Activated naive CD8-positive, alpha-beta T cell treated with anti-CD3 and anti-CD28 coated beads for 36 hours (primary cell): ENCODE data around the gene MPRIP. TPM values are rescaled to one million over a fixed set of nuclear protein-coding genes. Genes with fewer than 3 reads are reported as not detected.
A peak's percentile ranks its signal among the peaks of the same experiment; 100 is the strongest.
"Not testable (repeated sequence)": the region's sequence is repeated elsewhere in the genome, so short reads cannot be mapped to it uniquely, and the experiment has no call there.

Experiments used
- DNase-seq: peaks from one replicate; pipeline ENCODE4 v3.0.0; 2021
- H3K27ac Mint-ChIP-seq: one replicate; pipeline ENCODE4 v1.8.0; 2022; ENCODE audit warnings: mild to moderate bottlenecking, moderate library complexity, mixed read lengths
- H3K27me3 Mint-ChIP-seq: one replicate; pipeline ENCODE4 v1.8.0; 2022; ENCODE audit warnings: mild to moderate bottlenecking, mixed read lengths
- H3K36me3 Mint-ChIP-seq: one replicate; pipeline ENCODE4 v1.8.0; 2021; ENCODE audit warnings: mild to moderate bottlenecking, mixed read lengths
- H3K4me1 Mint-ChIP-seq: one replicate; pipeline ENCODE4 v1.8.0; 2021; ENCODE audit warnings: mixed read lengths
- H3K4me3 Mint-ChIP-seq: one replicate; pipeline ENCODE4 v1.8.0; 2022; ENCODE audit warnings: mild to moderate bottlenecking, moderate library complexity, mixed read lengths
- H3K9me3 Mint-ChIP-seq: one replicate; pipeline ENCODE4 v1.8.0; 2022; ENCODE audit warnings: mixed read lengths
- total RNA-seq, 2 experiments: library from RNA; stranded (reverse); gene quantifications; one replicate each; pipeline ENCODE4 v1.2.3, GENCODE V29; 2021

MPRIP gene, protein sequence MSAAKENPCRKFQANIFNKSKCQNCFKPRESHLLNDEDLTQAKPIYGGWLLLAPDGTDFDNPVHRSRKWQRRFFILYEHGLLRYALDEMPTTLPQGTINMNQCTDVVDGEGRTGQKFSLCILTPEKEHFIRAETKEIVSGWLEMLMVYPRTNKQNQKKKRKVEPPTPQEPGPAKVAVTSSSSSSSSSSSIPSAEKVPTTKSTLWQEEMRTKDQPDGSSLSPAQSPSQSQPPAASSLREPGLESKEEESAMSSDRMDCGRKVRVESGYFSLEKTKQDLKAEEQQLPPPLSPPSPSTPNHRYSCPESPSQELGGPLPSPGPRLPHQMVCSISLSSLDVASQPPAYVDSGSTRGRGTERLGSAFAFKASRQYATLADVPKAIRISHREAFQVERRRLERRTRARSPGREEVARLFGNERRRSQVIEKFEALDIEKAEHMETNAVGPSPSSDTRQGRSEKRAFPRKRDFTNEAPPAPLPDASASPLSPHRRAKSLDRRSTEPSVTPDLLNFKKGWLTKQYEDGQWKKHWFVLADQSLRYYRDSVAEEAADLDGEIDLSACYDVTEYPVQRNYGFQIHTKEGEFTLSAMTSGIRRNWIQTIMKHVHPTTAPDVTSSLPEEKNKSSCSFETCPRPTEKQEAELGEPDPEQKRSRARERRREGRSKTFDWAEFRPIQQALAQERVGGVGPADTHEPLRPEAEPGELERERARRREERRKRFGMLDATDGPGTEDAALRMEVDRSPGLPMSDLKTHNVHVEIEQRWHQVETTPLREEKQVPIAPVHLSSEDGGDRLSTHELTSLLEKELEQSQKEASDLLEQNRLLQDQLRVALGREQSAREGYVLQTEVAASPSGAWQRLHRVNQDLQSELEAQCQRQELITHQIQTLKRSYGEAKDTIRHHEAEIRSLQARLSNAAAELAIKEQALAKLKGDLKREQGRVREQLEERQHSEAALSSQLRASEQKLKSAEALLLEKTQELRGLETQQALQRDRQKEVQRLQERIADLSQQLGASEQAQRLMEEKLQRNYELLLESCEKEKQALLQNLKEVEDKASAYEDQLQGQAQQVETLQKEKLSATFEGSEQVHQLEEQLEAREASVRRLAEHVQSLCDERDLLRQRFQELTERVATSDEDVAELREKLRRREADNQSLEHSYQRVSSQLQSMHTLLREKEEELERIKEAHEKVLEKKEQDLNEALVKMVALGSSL (N-terminal part only)
- 100 to 1,000 TPM; 130 to 143 TPM for total RNA-seq

DNA sequence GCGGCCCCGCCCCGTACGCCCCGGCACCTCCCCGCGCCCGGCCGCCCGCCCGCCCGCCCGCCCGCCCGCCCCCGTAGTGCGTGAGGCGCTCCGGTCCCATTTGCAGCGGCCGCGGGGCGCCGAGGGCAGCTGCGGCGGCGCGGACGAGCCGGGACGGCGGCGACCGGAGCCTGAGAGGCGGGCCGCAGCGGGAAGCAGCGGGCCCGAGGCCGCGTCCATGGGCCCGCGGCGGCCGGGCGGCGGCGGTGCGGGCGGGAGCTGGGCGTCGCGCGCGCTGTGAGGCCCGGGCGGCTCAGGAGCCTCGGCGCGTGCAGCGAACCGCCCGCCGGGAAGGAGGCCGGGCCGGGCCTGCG, at the start of gene MPRIP:
TSS of gene MPRIP (plus strand) at position 74 of the 353 bp plus-strand sequence. CDS start 392 bp downstream, outside the sequence.
- Mint-ChIP-seq H3K27ac (peak within 1 kb of the TSS; percentile 76), H3K9me3 (no peaks in the 10 kb centered on the region), H3K4me3 (peak within 1 kb of the TSS; percentile 94), H3K4me1 (peaks cover 44% of the 10 kb centered on the region), H3K36me3 (no peaks in the 10 kb centered on the region), H3K27me3 (no peaks in the 10 kb centered on the region)
- no peak for DNase-seq

DNA sequence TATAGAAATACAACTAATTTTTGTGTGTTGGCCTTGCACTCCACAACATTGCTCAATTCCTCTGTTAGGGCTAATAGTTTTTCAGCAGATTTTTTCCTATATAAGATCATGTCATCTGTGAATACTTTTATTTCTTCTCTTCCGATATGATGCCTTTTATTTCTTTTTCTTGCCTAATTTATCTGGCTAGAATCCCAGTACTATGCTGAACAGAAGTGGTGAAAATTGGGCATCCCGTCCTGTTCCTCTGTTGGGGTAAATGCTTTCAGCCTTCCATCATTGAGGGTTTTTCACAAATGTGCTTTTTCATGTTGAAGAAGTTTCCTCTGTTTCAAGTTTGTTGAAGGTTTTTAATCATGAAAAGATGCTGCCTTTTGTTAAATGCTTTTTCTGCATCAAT, 47.6 kb upstream of the MPRIP start:
- peaks cover 1% of the 10 kb centered on the region for H3K4me1 Mint-ChIP-seq
- no peaks in the 10 kb centered on the region for H3K27me3 Mint-ChIP-seq
- H3K9me3 Mint-ChIP-seq, result no peaks in the 10 kb centered on the region
- H3K27ac Mint-ChIP-seq, result no peak overlapping the region
- no peak overlapping the region for H3K4me3 Mint-ChIP-seq
- H3K36me3 Mint-ChIP-seq, result no peaks in the 10 kb centered on the region
- DNase-seq, result no peak

DNA sequence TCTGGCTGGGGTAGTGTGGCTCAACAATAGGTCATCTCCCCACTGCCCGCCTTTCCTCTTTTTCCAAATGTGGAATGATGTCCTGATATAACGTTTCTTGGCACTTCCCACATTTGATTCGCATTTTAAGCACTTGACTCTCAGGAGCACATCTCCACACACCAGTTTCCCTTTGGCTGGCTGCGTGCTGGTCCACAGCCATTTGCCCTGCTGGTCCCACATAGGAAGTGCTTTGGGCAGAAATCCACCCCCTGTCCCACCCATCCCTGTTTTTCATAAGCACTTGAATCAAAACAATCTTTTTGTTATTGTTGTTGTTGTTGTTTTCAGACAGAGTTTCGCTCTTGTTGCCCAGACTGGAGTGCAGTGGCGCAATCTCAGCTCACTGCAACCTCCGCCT, 46.3 kb upstream of the MPRIP start:
- no peak overlapping the region for H3K27ac Mint-ChIP-seq
- H3K27me3 Mint-ChIP-seq, result no peaks in the 10 kb centered on the region
- no peaks in the 10 kb centered on the region for H3K9me3 Mint-ChIP-seq
- H3K4me3 Mint-ChIP-seq, result no peak overlapping the region
- H3K4me1 Mint-ChIP-seq, result no peaks in the 10 kb centered on the region
- no peak for DNase-seq
- H3K36me3 Mint-ChIP-seq, result no peaks in the 10 kb centered on the region

DNA sequence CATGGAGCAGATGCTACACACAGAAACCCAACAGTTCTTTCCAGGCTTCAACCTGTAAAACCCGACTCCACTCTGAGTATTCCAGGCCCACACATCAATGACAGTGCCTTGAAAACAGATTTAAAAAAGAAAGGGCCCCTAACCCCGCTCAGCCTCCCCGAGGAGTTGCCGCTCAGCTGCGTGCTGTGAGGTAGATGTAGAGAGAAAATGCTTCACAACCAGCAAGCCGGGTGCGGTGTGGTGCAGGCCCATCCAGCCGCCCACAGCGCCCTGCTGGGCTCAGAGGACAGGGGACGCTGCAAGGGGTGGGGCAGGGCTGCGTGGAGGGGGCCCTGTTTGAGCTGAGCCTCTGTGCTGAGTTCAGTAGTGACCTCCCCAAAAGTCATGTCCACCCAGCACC, 45.5 kb upstream of the MPRIP start:
- H3K9me3 Mint-ChIP-seq, H3K4me1 Mint-ChIP-seq, H3K27ac Mint-ChIP-seq, DNase-seq, H3K4me3 Mint-ChIP-seq, H3K27me3 Mint-ChIP-seq, H3K36me3 Mint-ChIP-seq: not testable (repeated sequence)

DNA sequence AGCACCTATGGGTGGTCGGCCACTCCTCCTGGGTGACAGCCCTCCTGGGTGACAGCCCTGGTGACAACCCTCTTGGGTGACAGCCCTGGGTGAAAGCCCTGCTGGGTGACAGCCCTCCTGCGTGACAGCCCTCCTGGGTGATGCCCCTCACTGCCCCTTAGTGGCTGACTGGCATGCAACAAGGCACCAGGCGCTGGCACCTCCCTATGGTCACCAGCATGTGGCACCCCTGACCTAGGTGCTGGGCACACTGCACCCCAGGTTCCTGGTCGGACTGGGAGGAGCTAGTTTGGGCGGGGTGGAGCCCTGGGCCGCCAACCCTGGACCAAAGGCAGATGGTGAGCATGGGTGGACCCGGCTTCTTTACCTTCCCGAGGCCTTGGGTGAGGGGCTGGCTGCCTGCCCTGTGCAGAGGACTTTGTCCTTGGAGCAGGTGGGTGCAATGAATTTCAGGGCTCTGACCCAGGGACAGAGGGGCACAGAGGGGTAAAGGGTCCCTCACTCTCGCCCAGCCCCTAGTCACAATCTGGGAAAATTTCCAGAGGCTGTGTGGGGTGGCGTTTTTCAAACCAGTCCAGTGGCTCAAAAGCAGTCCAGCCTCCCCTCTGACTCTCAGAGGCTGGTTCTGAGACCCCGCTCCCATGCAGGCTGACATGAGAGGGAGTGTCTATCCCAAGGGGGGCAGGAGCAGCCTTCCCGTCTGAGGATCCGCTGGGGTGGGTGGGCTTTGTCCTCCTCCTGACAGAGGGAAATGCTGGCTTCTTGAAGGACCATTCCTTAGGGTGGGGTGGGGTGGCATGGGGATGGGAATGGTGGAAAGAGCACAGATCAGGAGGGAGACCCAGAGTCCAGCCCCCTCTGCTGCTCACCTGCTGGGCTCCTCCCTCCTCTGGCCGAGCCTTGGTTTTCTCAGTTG, 44.5 kb upstream of the MPRIP start:
- no peak for DNase-seq
- no peak overlapping the region for H3K27ac Mint-ChIP-seq
- H3K4me3 Mint-ChIP-seq, result no peak overlapping the region
- H3K36me3 Mint-ChIP-seq, result no peaks in the 10 kb centered on the region
- H3K27me3 Mint-ChIP-seq, result no peaks in the 10 kb centered on the region
- no peaks in the 10 kb centered on the region for H3K4me1 Mint-ChIP-seq
- no peaks in the 10 kb centered on the region for H3K9me3 Mint-ChIP-seq

DNA sequence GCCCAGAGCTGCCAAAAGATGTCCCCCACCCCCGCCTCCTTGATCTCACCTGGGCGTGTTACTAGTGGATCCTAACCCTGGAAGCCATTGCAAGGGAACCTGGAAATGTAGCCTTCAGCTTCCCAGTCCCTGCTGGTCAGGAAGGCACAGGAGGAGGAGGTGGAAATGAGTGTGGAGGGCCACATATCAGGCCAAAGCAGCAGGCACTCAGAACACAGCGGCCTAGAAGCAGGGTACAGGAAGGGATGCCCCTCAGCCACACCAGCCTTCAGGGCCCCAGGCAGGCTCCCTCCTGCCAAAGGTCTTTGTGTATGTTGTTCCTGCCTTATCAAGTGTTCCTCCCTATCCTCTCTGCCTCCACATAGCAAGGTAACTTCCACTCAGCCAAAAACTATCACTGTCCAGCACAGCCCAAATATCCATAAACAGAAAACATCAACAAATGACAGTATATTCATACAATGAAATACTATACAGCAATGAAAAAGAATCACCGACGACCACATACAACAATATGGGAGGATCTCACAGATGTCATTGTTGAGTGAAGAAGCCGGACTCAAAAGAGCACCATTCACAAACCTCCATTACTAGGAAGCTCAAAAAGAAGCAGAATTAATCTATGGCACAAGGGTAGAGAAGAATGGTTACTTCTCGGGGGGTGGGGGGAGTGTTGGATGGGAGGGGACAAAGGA, 42.2 kb upstream of the MPRIP start:
- Mint-ChIP-seq H3K4me1 (no peaks in the 10 kb centered on the region), H3K36me3 (no peaks in the 10 kb centered on the region), H3K4me3 (no peak overlapping the region), H3K27ac (no peak overlapping the region), H3K27me3 (no peaks in the 10 kb centered on the region), H3K9me3 (no peaks in the 10 kb centered on the region)
- no peak for DNase-seq

DNA sequence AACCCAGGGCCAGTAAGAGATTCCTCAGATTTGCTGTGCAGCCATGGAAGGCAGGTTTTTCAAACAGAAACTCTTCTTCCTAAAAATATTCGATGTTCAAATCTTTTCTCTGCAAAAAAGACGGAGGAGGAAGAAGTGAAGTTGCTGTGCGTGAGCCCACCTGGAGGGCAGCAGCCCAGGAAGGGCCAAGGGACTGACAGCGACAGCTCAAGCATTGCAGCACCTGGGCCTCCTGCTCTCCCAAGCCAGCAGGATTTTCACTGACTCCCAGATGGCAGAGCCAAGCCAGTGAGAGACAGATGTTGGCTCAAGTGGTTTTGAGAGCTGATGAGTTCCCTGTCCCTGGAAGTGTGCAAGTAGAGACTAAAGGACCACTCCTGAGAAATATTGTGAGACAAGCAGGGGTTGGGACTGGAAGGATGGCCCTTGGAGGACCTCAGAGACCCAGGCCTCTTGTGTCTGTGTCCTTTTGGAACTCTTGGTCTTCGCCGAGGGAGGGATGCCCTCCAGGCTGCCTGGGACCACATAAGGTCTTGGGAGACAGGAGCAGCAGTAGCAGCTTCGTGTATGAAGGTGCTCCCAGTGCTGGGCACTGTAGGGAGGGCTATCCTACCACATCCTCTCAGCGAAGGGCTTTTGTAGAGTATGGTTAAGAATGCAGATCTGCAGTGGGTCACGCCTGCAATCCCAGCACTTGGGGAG, 41.0 kb upstream of the MPRIP start:
- H3K4me3 Mint-ChIP-seq, result no peak overlapping the region
- H3K27me3 Mint-ChIP-seq, result no peaks in the 10 kb centered on the region
- H3K9me3 Mint-ChIP-seq, result no peaks in the 10 kb centered on the region
- no peaks in the 10 kb centered on the region for H3K36me3 Mint-ChIP-seq
- no peaks in the 10 kb centered on the region for H3K4me1 Mint-ChIP-seq
- H3K27ac Mint-ChIP-seq, result no peak overlapping the region
- no peak for DNase-seq

DNA sequence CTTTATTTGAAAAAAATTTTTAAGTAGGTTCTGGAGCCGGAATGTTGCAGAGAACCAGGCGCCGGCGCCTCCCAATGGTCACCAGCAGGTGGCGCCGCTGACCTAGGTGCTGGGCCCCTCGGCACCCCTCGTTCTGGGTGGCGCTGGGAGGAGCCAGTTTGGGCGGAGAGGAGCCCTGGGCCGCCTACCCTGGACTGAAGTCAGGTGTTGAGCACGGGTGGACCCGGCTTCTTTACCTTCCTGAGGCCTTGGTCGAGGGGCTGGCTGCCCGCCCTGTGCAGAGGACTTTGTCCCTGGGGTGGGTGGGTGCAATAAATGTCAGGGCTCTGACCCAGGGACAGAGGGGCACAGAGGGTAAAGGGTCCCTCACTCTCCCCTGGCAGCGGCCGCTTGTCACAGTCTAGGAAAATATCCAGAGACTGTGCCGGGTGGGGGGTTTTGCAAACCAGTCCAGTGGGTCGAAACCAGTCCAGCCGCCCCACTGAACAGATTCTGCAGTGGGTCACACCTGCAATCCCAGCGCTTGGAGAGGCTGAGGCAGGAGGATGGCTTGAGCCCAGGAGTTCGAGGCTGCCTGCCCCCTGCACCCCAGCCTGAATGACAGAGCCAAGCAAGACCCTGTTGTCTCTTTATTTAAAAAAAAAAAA, 40.3 kb upstream of the MPRIP start:
- H3K9me3 Mint-ChIP-seq, result no peaks in the 10 kb centered on the region
- H3K4me3 Mint-ChIP-seq, result no peak overlapping the region
- H3K27ac Mint-ChIP-seq, result no peak overlapping the region
- H3K27me3 Mint-ChIP-seq, result no peaks in the 10 kb centered on the region
- DNase-seq, result peak; percentile 77
- no peaks in the 10 kb centered on the region for H3K36me3 Mint-ChIP-seq
- H3K4me1 Mint-ChIP-seq, result no peaks in the 10 kb centered on the region

DNA sequence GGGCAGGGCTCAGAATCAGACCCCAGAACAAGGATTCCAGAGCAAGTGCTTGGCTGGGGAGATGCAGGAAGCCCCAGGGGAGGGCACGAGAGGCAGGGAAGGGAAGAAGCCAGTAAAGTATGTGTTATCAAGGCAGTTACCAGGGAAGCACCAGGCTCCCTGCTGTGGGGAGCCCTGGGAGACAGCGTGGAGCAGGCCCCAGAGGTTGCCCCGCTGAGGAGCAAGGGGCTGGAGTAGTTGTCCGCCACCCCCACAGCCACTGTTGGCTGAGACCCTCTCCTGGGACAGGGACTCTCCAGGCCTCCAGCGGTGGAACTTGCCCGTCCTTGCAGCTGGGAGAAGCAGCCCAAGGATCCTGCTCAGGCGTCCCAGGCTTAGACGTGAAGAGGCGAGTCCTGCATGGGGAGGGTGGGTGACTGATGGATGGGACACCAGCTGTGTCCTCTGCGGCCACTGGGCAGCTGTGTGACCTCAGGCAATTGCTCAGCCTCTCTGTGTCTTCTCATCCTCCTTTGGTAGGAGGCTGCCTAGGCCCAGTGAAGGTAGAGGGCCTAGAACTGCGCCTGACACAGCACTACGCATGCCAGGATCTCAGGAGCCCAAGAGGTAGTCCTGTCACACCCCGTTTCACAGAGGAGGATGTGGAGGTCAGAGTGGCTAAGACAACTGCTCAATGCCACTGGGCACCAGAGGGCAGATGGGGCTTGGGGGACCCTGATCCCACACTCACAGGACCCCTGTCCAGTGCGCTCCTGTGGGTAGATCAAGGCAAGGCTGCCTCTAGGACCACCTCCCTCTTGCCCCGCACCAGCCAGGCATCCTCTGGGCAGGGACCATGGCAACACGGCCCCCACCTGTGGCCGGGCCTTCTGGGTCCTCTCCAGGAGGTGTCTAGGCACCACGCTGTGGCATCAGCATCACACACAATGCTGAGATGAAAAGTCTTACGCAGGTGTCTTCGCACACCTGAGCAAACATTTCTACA, 39.2 kb upstream of the MPRIP start:
- not testable (repeated sequence) for H3K27ac Mint-ChIP-seq, H3K27me3 Mint-ChIP-seq, H3K36me3 Mint-ChIP-seq, H3K4me1 Mint-ChIP-seq, H3K9me3 Mint-ChIP-seq, DNase-seq, H3K4me3 Mint-ChIP-seq

DNA sequence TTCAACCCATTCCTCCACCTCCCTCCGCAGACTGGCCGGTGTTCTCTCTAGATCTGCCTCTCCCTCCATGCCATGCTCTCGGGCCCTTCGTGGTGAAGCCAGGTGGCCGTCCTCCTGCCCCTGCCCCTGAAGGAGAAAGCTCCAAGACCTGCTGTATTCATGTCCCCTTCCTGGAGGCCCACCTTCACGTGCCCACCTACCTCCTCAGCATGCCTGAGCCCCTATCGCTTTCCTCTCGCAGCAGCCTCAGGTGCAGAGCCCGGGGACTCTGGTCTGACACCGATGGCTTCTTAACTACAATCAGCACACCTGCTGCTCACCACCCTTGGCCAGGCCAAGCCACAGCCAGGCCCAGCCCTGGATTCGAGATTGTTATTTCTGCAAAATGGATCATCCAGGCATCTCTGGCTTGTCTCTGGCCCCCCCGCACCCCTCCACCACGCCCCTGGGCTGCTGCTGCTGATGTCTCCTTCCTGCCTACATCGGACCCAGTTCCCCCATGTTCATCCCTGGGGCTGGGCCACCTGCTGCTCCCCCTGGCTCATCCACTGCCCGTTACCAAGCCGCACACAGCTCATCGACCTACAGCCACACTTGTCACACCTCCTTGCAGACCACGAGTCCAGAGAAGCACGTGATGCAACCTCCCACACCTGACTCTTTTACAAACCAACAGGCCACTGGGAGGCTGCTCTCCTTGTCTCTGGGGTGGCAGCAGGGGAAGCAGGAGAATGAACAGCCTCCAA, 37.8 kb upstream of the MPRIP start:
- H3K27ac Mint-ChIP-seq, result no peak overlapping the region
- H3K4me1 Mint-ChIP-seq, result no peaks in the 10 kb centered on the region
- H3K9me3 Mint-ChIP-seq, result no peaks in the 10 kb centered on the region
- no peak overlapping the region for H3K4me3 Mint-ChIP-seq
- no peak for DNase-seq
- no peaks in the 10 kb centered on the region for H3K36me3 Mint-ChIP-seq
- H3K27me3 Mint-ChIP-seq, result no peaks in the 10 kb centered on the region

DNA sequence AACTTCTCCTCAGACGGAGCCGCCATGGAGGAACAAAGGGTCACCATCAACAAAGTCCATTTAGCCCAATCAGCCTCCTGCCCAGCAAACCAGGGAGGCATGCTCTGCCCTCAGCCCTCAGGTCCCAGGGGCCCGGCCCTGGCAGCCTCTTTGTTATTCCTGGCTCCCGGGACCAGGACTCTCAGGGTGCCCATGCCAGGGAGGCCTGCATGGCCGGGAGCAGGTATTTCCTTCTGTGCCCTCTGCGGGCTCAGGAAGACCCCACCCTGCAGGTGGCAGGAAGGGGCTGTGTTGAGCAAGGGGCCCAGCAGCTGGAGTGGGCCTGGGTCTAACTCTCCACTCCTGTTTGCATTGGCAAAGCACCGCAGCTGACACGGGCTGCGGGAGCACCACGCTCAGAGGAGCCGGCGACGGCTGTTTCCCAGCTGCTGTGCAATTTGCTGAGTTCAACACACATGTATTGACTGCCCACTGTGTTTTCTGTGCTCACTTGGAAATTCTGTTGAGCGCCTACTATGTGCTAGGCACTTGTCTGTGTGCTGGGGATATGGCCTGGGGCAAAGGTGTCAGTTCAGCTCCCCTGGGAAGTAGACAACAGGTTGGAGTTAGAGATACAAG, 37.2 kb upstream of the MPRIP start:
- not testable (repeated sequence) for H3K9me3 Mint-ChIP-seq, H3K4me3 Mint-ChIP-seq

More for the DNA sequence above, 37.2 kb upstream of the MPRIP start:
- not testable (repeated sequence) for H3K27me3 Mint-ChIP-seq, H3K36me3 Mint-ChIP-seq, DNase-seq, H3K27ac Mint-ChIP-seq, H3K4me1 Mint-ChIP-seq
